ENCODE data around the gene THSD4.

DNA sequence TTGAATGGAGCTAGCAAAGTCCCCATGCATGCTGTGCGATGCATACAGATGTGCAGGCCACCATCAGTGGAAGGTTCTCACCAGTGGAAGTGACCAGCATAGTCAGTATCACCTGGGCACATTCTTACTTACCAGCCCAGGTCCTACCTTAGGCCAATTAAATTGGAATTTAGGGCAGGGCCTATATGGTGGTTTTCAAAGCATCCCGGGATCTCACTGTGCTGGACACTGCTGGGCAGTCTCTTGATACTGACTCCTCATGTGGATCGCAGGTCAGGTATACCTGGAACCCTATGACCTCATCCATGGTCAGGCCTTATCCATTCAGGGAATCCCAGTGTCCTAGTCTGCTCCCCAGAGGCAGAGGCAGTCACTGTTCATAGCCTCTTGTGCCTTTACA, 358.5 kb downstream of the THSD4 start:
- TF ChIP-seq POLR2A (IDR thresholded peaks at IDR 0.05) (no peak), POLR2AphosphoS5 (IDR thresholded peaks at IDR 0.05) (no peak), EP300 (IDR thresholded peaks at IDR 0.05) (no peak)
- TF ChIP-seq, protein P1, sequence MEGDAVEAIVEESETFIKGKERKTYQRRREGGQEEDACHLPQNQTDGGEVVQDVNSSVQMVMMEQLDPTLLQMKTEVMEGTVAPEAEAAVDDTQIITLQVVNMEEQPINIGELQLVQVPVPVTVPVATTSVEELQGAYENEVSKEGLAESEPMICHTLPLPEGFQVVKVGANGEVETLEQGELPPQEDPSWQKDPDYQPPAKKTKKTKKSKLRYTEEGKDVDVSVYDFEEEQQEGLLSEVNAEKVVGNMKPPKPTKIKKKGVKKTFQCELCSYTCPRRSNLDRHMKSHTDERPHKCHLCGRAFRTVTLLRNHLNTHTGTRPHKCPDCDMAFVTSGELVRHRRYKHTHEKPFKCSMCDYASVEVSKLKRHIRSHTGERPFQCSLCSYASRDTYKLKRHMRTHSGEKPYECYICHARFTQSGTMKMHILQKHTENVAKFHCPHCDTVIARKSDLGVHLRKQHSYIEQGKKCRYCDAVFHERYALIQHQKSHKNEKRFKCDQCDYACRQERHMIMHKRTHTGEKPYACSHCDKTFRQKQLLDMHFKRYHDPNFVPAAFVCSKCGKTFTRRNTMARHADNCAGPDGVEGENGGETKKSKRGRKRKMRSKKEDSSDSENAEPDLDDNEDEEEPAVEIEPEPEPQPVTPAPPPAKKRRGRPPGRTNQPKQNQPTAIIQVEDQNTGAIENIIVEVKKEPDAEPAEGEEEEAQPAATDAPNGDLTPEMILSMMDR (IDR thresholded peaks at IDR 0.05) = no peak

Data from upper lobe of left lung (tissue), 4 donors.